Measurements from ENCODE around the gene OTUB1. TPM values are rescaled to one million over a fixed set of nuclear protein-coding genes. Genes with fewer than 3 reads are reported as not detected.

Gene OTUB1
- total and polyA plus RNA-seq, 9 of the 15 experiments (the other 6 are each of a cell fraction or from before 2014, with no cell fraction given), result 29.5 to 134 (median 66.1) TPM

DNA sequence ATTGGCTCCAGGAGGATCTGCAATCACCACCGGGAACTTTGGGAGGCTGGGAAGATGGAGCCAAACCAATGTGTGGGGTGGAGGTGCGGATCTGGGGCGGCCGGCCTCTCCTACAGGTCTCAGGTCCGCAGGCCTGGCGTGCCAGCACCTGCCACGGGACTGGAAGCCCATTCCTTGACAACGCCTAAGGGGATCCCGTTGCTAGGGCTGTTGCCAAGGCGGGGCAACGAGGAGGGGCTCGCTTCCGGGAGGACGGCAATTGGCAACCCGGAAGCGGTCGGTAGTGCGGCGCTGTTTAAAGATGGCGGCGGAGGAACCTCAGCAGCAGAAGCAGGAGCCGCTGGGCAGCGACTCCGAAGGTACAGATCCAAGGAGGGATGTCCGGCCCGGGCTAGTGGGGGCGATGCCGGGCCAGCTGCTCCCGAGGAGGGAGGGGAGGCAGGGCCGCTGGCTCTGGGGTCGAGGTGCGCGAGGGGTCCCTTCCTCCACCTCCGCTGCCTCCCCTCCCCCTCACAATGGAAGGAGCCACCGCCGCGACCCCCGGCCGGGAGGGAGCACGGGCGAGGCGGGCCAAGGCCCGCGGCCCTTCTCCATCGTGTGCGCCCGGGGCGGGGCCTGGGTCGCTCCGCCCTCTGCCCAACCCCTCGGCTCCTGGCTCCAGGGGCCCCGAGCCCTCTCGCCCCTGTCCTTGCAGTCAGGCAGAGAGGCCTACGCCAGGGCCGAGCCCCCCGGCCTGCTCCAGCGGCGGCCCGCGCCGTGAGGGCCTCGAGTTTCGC, at the start of gene OTUB1 (continued):
- TF ChIP-seq ZNF764 (CRISPR knock-in tag; IDR thresholded peaks at IDR 0.05; ENCODE audit: low read depth), result no peak
- no peak; the same call in 1 of the 2 replicates for TF ChIP-seq PHB (CRISPR knock-in tag; IDR thresholded peaks at IDR 0.05)
- TF ChIP-seq RB1 (IDR thresholded peaks at IDR 0.05; ENCODE audit: low read depth), result peak; percentile 60; the same call in 1 of the 2 replicates
- TF ChIP-seq, protein P1, sequence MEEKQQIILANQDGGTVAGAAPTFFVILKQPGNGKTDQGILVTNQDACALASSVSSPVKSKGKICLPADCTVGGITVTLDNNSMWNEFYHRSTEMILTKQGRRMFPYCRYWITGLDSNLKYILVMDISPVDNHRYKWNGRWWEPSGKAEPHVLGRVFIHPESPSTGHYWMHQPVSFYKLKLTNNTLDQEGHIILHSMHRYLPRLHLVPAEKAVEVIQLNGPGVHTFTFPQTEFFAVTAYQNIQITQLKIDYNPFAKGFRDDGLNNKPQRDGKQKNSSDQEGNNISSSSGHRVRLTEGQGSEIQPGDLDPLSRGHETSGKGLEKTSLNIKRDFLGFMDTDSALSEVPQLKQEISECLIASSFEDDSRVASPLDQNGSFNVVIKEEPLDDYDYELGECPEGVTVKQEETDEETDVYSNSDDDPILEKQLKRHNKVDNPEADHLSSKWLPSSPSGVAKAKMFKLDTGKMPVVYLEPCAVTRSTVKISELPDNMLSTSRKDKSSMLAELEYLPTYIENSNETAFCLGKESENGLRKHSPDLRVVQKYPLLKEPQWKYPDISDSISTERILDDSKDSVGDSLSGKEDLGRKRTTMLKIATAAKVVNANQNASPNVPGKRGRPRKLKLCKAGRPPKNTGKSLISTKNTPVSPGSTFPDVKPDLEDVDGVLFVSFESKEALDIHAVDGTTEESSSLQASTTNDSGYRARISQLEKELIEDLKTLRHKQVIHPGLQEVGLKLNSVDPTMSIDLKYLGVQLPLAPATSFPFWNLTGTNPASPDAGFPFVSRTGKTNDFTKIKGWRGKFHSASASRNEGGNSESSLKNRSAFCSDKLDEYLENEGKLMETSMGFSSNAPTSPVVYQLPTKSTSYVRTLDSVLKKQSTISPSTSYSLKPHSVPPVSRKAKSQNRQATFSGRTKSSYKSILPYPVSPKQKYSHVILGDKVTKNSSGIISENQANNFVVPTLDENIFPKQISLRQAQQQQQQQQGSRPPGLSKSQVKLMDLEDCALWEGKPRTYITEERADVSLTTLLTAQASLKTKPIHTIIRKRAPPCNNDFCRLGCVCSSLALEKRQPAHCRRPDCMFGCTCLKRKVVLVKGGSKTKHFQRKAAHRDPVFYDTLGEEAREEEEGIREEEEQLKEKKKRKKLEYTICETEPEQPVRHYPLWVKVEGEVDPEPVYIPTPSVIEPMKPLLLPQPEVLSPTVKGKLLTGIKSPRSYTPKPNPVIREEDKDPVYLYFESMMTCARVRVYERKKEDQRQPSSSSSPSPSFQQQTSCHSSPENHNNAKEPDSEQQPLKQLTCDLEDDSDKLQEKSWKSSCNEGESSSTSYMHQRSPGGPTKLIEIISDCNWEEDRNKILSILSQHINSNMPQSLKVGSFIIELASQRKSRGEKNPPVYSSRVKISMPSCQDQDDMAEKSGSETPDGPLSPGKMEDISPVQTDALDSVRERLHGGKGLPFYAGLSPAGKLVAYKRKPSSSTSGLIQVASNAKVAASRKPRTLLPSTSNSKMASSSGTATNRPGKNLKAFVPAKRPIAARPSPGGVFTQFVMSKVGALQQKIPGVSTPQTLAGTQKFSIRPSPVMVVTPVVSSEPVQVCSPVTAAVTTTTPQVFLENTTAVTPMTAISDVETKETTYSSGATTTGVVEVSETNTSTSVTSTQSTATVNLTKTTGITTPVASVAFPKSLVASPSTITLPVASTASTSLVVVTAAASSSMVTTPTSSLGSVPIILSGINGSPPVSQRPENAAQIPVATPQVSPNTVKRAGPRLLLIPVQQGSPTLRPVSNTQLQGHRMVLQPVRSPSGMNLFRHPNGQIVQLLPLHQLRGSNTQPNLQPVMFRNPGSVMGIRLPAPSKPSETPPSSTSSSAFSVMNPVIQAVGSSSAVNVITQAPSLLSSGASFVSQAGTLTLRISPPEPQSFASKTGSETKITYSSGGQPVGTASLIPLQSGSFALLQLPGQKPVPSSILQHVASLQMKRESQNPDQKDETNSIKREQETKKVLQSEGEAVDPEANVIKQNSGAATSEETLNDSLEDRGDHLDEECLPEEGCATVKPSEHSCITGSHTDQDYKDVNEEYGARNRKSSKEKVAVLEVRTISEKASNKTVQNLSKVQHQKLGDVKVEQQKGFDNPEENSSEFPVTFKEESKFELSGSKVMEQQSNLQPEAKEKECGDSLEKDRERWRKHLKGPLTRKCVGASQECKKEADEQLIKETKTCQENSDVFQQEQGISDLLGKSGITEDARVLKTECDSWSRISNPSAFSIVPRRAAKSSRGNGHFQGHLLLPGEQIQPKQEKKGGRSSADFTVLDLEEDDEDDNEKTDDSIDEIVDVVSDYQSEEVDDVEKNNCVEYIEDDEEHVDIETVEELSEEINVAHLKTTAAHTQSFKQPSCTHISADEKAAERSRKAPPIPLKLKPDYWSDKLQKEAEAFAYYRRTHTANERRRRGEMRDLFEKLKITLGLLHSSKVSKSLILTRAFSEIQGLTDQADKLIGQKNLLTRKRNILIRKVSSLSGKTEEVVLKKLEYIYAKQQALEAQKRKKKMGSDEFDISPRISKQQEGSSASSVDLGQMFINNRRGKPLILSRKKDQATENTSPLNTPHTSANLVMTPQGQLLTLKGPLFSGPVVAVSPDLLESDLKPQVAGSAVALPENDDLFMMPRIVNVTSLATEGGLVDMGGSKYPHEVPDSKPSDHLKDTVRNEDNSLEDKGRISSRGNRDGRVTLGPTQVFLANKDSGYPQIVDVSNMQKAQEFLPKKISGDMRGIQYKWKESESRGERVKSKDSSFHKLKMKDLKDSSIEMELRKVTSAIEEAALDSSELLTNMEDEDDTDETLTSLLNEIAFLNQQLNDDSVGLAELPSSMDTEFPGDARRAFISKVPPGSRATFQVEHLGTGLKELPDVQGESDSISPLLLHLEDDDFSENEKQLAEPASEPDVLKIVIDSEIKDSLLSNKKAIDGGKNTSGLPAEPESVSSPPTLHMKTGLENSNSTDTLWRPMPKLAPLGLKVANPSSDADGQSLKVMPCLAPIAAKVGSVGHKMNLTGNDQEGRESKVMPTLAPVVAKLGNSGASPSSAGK (IDR thresholded peaks at IDR 0.05), result no peak
- TF ChIP-seq KDM4B (IDR thresholded peaks at IDR 0.05; ENCODE audit: borderline replicate concordance in 2 of 2, low read depth in 1 of 2), result peak in 1 of 2 experiments; percentile 81; a peak in 1 of 4 replicates
- TF ChIP-seq KHSRP (IDR thresholded peaks at IDR 0.05), result no peak
- TF ChIP-seq POLR2H (tag; IDR thresholded peaks at IDR 0.05; ENCODE audit: low read depth), result no peak; the same call in 1 of the 2 replicates
- TF ChIP-seq ZNF174 (CRISPR knock-in tag; IDR thresholded peaks at IDR 0.05), result no peak
- TF ChIP-seq, protein P2, sequence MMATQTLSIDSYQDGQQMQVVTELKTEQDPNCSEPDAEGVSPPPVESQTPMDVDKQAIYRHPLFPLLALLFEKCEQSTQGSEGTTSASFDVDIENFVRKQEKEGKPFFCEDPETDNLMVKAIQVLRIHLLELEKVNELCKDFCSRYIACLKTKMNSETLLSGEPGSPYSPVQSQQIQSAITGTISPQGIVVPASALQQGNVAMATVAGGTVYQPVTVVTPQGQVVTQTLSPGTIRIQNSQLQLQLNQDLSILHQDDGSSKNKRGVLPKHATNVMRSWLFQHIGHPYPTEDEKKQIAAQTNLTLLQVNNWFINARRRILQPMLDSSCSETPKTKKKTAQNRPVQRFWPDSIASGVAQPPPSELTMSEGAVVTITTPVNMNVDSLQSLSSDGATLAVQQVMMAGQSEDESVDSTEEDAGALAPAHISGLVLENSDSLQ (IDR thresholded peaks at IDR 0.05), result no peak
- TF ChIP-seq NKRF (IDR thresholded peaks at IDR 0.05; ENCODE audit: borderline replicate concordance), result peak; percentile 83; the same call in 1 of the 2 replicates
- TF ChIP-seq ZNF586 (CRISPR knock-in tag; conservative IDR thresholded peaks at IDR 0.05), result no peak
- TF ChIP-seq PHF20 (IDR thresholded peaks at IDR 0.05; ENCODE audit: partially characterized antibody), result peak; percentile 91
- TF ChIP-seq ZFP1 (CRISPR knock-in tag; IDR thresholded peaks at IDR 0.05), result no peak
- no peak for TF ChIP-seq ARID1B (IDR thresholded peaks at IDR 0.05)

Measured in K562 (cell line).